Suprapubic skin (tissue), 4 donors: Measurements from ENCODE around the gene ADORA2A. TPM values are rescaled to one million over a fixed set of nuclear protein-coding genes. Genes with fewer than 3 reads are reported as not detected.

ENCODE experiments used
- DNase-seq, 2 donors: peaks; one replicate each; pipeline ENCODE4 v3.0.0-alpha.2; 2019; ENCODE audit warnings: low spot score in 2 of 2
- H3K27ac ChIP-seq: fragments of 200-600 bp; sonication (generic); one replicate; pipeline ENCODE4 v1.5.1; 2019
- H3K27me3 ChIP-seq: fragments of 200-600 bp; sonication (generic); one replicate; pipeline ENCODE4 v1.5.1; 2019
- H3K36me3 ChIP-seq: fragments of 200-600 bp; sonication (generic); one replicate; pipeline ENCODE4 v1.5.1; 2019
- H3K4me1 ChIP-seq: fragments of 200-600 bp; sonication (generic); one replicate; pipeline ENCODE4 v1.5.1; 2019
- H3K4me3 ChIP-seq: fragments of 200-600 bp; sonication (generic); one replicate; pipeline ENCODE4 v1.5.1; 2019; ENCODE audit warnings: mild to moderate bottlenecking
- H3K9me3 ChIP-seq: fragments of 200-600 bp; sonication (generic); one replicate; pipeline ENCODE4 v1.5.1; 2019
- CTCF ChIP-seq, 2 donors: fragments of 200-600 bp in 1 of 2; fragments of 450-650 bp in 1 of 2; sonication (generic) in 1 of 2; IDR thresholded peaks; one replicate each; pipeline ENCODE4 v1.5.1; 2016 to 2019; ENCODE audit warnings: antibody characterized with exemption in 2 of 2, mild to moderate bottlenecking in 1 of 2, moderate library complexity in 1 of 2
- EP300 ChIP-seq: sonication (generic); formaldehyde crosslinking; IDR thresholded peaks from one replicate; pipeline ENCODE4 v1.6.1; 2017; ENCODE audit warnings: antibody characterized with exemption
- POLR2A ChIP-seq, 2 donors: fragments of 450-650 bp; IDR thresholded peaks; one replicate each; pipeline ENCODE4 v1.6.1; 2017; ENCODE audit warnings: antibody characterized with exemption in 2 of 2, mild to moderate bottlenecking in 2 of 2, moderate library complexity in 2 of 2
- POLR2AphosphoS5 ChIP-seq, 3 donors: sonication (generic); formaldehyde crosslinking; IDR thresholded peaks; one replicate each; pipeline ENCODE4 v1.6.1; 2017; ENCODE audit warnings: antibody characterized with exemption in 3 of 3
- WGBS: methylation state at CpG from one replicate; pipeline ENCODE4 v1.1.5; 2018; 5-methylcytosine and 5-hydroxymethylcytosine counted together
- total RNA-seq, 4 donors: library from RNA; depleted of rRNA; stranded (reverse); fragments of >200 nt; gene quantifications; one replicate each; pipeline ENCODE4 v1.1.0, GENCODE V29; 2016

The ADORA2A gene
- total RNA-seq, 4 donors from 2014 or later = 2.2 to 5.1 (median 3.4) TPM

DNA sequence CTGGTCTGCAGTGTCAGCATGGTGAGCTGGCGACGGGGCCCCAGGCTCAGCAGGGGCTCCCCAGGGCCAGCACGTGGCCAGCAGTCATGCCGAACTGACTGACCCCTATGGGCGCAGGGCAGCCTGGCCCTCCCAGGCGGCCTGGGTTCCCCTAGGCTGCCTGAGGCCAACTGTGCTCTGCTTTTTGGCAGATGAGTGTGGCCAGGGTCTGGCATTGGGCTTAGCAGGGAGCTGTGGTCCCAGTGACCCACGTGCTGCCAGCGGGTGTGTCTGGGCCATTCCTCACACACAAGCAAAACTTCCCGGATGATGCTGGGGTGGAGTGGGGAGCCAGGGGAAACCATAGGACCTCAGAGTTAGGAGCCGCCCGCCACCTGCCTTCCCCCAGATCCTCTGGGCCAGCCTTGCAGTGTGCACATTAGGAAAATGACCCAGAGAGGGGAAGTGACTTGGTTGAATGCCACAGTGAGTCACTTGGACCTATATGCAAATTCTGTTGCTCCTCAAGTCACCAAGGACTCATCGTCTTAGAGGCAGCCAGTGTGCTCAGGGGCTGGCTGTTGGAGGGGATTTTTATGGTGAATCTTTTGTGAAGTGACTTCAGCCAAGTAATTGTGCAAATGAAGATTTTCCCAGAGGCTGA, 6.5 kb downstream of the ADORA2A start:
- no peaks in the 10 kb centered on the region for H3K27me3 ChIP-seq
- H3K4me1 ChIP-seq = peaks cover 43% of the 10 kb centered on the region
- TF ChIP-seq POLR2A (IDR thresholded peaks at IDR 0.05) = no peak
- TF ChIP-seq CTCF (IDR thresholded peaks at IDR 0.05) = no peak
- no peak for TF ChIP-seq EP300
- TF ChIP-seq POLR2AphosphoS5 (IDR thresholded peaks at IDR 0.05) = no peak
- WGBS = 46% methylated on average over 4 of the region's 12 CpGs
- H3K4me3 ChIP-seq = no peak overlapping the region
- H3K27ac ChIP-seq = no peak overlapping the region
- peak in 1 of 2 donors; percentile 60 for DNase-seq
- no peaks in the 10 kb centered on the region for H3K36me3 ChIP-seq
- H3K9me3 ChIP-seq = no peaks in the 10 kb centered on the region

DNA sequence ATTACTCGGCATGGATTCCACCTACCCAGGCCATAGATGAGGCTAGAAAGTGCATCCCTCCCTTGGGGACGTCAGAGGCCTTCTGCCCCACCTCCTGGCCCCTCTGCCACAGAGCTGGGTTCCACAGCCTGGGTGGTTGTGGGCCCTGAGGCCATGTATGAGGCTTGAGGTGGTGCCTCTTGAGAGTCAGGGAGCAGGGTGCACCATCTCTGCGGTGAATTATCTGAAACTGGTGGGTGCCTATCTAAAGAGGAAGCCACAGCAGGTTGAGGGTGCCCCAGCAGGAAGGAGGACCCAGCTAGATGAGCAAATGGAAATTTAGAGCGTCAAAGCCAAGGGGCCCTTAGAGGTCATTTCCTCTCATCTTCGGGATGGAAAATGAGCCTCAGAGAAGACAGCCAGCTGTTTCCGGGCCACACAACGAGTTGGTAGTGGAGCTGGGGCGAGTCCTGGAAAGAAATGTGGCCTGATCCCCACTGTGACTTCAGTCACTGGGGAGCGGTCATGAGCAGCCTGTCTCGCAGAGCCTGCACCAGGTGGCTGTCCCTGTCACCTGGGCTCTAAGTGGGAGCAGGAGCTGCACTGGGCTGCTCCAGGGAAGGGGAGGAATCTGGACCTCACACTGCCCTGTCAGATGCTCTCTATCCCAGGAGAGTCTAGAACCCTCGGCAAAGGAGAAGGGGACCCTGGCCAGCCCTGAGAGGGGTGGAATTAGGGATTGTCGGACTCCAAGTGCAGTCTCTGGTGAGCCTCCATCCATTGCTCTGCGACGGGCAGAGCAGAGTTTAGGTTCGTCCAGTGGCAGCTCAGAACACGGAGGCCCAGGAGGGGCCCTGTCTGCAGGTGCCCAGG, 7.3 kb downstream of the ADORA2A start:
- TF ChIP-seq EP300 (no peak), POLR2AphosphoS5 (IDR thresholded peaks at IDR 0.05) (peak in 1 of 3 donors; percentile 17), POLR2A (IDR thresholded peaks at IDR 0.05) (no peak), CTCF (IDR thresholded peaks at IDR 0.05) (no peak)
- 62% methylated on average over 15 of the region's 16 CpGs for WGBS

DNA sequence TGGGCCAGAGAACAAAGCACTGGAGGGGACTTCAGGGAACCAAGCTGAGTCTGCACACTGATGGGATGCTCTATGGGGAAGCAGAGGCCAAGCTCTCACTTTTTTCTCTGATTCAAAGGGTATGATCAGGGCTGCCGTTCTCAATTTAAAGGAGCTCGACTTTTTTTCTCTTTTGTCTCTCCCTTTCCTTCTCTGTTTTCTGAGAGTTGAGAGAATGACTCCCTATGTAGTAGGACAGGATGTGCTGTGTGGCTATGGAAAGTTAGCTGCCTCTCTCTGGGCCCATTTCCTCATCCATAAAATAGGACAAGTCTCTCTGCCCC, 7.9 kb downstream of the ADORA2A start:
- 88% methylated on average over 2 of the region's 2 CpGs for WGBS
- TF ChIP-seq CTCF (IDR thresholded peaks at IDR 0.05) (no peak), EP300 (no peak), POLR2AphosphoS5 (IDR thresholded peaks at IDR 0.05) (no peak), POLR2A (IDR thresholded peaks at IDR 0.05) (no peak)

More for the DNA sequence above, 7.3 kb downstream of the ADORA2A start:
- H3K9me3 ChIP-seq = no peaks in the 10 kb centered on the region
- no peaks in the 10 kb centered on the region for H3K36me3 ChIP-seq
- H3K27me3 ChIP-seq = no peaks in the 10 kb centered on the region
- no peak overlapping the region for H3K27ac ChIP-seq
- no peak overlapping the region for H3K4me3 ChIP-seq
- H3K4me1 ChIP-seq = peaks cover 41% of the 10 kb centered on the region
- peak in 1 of 2 donors; percentile 74 for DNase-seq

DNA sequence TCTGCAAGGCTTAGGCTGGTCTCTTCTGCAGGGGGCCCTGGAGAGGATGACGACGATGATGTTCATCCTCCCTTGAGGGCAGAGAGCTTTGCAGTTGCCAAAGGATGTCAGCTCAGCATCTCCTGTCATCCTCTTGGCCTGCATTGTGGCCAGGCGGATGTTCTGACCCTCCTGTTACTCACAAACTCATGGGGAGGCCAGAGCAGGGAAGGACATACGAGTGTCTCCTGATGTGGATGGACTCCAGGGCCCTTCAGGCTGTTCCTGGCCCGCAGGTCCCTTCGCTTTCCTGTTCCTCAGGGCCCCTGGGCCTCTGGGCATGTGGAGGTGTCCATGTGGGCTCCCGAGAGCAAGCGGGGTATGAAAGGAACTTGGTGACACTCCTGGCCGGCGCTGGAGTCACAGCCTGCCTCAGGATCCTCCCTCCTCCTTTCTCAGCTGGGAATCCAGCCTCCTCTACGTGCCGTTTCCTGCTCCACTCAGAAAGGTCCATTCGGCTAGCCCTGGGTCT, 8.5 kb downstream of the ADORA2A start:
- Histone ChIP-seq H3K4me1 (peaks cover 33% of the 10 kb centered on the region), H3K9me3 (no peaks in the 10 kb centered on the region), H3K27ac (no peak overlapping the region), H3K4me3 (no peak overlapping the region), H3K36me3 (no peaks in the 10 kb centered on the region), H3K27me3 (no peaks in the 10 kb centered on the region)
- peak in 1 of 2 donors; percentile 50 for DNase-seq
- 87% methylated on average over 9 of the region's 13 CpGs for WGBS
- no peak for TF ChIP-seq EP300
- TF ChIP-seq CTCF (IDR thresholded peaks at IDR 0.05) = no peak
- no peak for TF ChIP-seq POLR2A (IDR thresholded peaks at IDR 0.05)
- no peak for TF ChIP-seq POLR2AphosphoS5 (IDR thresholded peaks at IDR 0.05)

More for the DNA sequence above, 7.9 kb downstream of the ADORA2A start:
- H3K27me3 ChIP-seq = no peaks in the 10 kb centered on the region
- H3K27ac ChIP-seq = no peak overlapping the region
- no peak overlapping the region for H3K4me3 ChIP-seq
- no peak for DNase-seq
- no peaks in the 10 kb centered on the region for H3K9me3 ChIP-seq
- peaks cover 35% of the 10 kb centered on the region for H3K4me1 ChIP-seq
- H3K36me3 ChIP-seq = no peaks in the 10 kb centered on the region

- Histone ChIP-seq H3K27ac (no peak overlapping the region), H3K4me1 (peaks cover 33% of the 10 kb centered on the region)
Observed at GRCh38 chr22:24436553-24436952, 9.2 kb downstream of the ADORA2A start.

More at GRCh38 chr22:24436553-24436952, 9.2 kb downstream of the ADORA2A start:
- TF ChIP-seq POLR2A (IDR thresholded peaks at IDR 0.05) (no peak), CTCF (IDR thresholded peaks at IDR 0.05) (no peak), POLR2AphosphoS5 (IDR thresholded peaks at IDR 0.05) (no peak), EP300 (no peak)
- Histone ChIP-seq H3K27me3 (no peaks in the 10 kb centered on the region), H3K9me3 (no peaks in the 10 kb centered on the region), H3K4me3 (no peak overlapping the region), H3K36me3 (no peaks in the 10 kb centered on the region)
- WGBS = 91% methylated on average over 3 of the region's 3 CpGs
- DNase-seq = peak in 1 of 2 donors; percentile 39
